Ovary (tissue), 3 donors: ENCODE results near the gene TRPM3.

ENCODE experiments used
- CTCF ChIP-seq, 3 donors: fragments of 450-650 bp in 2 of 3; fragments of 200-600 bp in 1 of 3; IDR thresholded peaks; one replicate each; pipeline versions ENCODE4 v1.5.1 to v1.8.0; 2016 to 2022; ENCODE audit warnings: antibody characterized with exemption in 3 of 3, mild to moderate bottlenecking in 1 of 3
- POLR2A ChIP-seq: fragments of 450-650 bp; IDR thresholded peaks from one replicate; pipeline ENCODE4 v1.6.1; 2017; ENCODE audit warnings: antibody characterized with exemption, mild to moderate bottlenecking, moderate library complexity
- donor health status: DM: no; HTN: no; CAD: no.

DNA sequence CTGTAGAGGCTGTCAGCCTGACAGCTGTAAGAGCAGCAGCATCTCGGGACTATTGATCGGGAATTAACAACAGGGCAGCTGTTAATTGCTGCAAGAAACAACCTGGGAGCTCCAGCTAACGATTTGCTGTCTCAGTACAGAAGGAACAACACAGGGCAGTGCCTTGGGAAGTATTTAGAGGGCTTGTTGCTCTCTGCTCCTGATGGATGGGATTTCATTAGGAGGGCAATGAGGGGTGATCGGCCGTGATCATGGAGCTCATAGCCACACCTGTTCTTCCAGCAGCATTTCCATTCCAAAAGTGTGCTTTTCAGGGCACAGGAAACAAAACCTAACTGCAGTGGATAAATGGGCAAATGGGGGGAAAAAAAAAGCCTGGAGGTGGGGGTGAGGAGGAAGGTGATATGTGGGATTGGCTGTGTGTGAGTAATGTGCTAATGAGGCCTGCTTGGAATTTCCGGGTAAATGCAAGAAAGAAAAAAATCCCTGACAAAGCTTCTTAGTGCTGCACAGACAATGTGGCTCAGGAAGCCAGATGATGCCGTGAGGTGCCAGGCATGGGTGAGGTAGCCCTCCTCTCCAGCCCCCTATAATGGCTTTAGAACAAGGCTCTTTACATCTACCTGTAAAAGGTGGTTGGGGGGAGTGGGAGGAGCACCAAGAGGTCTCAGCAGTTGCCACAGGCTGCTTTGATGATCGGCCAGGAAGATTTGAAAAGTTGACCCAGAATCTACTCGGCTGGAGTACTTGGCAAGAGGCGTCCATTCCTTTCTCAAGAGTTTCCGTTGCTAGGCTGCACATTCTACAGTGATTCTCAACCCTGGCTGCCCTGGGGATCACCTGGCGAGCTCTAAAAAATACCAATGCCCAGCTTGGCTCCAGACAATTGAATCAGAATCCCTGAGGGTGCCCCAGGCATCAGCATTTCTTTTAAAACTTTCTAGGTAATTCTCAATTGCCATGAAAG lies 567.4 kb downstream of the TRPM3 start:
- no peak for TF ChIP-seq CTCF (IDR thresholded peaks at IDR 0.05)
- TF ChIP-seq POLR2A, result no peak
